Activated CD4-positive, alpha-beta T cell treated with anti-CD3 and anti-CD28 coated beads, Interleukin-2, amount 10 ng/mL, durations not matched to agents 24 days and 14 days (primary cell): ENCODE results near the gene ACP1. TPM values are rescaled to one million over a fixed set of nuclear protein-coding genes. Genes with fewer than 3 reads are reported as not detected.
A peak's percentile ranks its signal among the peaks of the same experiment; 100 is the strongest.

Experiments used
- DNase-seq: peaks from one replicate; pipeline ENCODE4 v3.0.0; 2022
- H3K27ac Mint-ChIP-seq: one replicate; pipeline ENCODE4 v1.8.0; 2022; ENCODE audit warnings: mild to moderate bottlenecking, mixed read lengths
- H3K27me3 Mint-ChIP-seq: one replicate; pipeline ENCODE4 v1.8.0; 2022; ENCODE audit warnings: mixed read lengths
- H3K36me3 Mint-ChIP-seq: one replicate; pipeline ENCODE4 v1.8.0; 2022; ENCODE audit warnings: low read depth, mild to moderate bottlenecking, mixed read lengths
- H3K4me1 Mint-ChIP-seq: one replicate; pipeline ENCODE4 v1.8.0; 2021; ENCODE audit warnings: mixed read lengths
- H3K4me3 Mint-ChIP-seq: one replicate; pipeline ENCODE4 v1.8.0; 2022; ENCODE audit warnings: mild to moderate bottlenecking, moderate library complexity, mixed read lengths
- H3K9me3 Mint-ChIP-seq: one replicate; pipeline ENCODE4 v1.8.0; 2021; ENCODE audit warnings: mixed read lengths
- intact Hi-C: fragments of 100-400 bp; cut with micrococcal nuclease; formaldehyde crosslinking; loops from one replicate; pipeline ENCODE4 v1.15.1; 2023
- total RNA-seq: library from RNA; stranded (reverse); gene quantifications from 2 replicates; pipeline ENCODE4 v1.2.3, GENCODE V29; 2022

ACP1 gene
- total RNA-seq, 1 donor from 2014 or later, result 124 TPM

DNA sequence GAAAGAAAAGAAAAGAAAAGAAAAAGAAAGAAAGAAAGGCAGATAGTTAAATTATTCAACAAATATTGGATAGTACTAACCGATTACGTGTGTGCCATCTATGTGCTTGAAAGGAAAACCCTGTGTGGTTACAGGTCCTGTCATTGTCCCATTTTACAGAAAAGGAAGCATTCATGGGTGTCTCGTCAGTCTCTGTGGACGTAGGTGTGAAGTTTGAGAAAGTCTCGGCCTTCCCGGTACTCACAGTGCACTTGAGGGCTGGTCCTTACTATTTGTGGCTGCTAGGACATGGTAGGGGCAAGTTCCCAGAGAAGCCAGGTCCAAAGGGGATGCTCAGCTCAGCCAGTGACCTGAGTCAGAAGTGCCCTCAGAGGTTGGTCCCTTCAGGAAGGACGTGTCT lies 20.2 kb upstream of the ACP1 start:
- no peaks in the 10 kb centered on the region for H3K27me3 Mint-ChIP-seq
- H3K4me1 Mint-ChIP-seq, result peaks cover 3% of the 10 kb centered on the region
- no peak overlapping the region for H3K27ac Mint-ChIP-seq
- peaks cover 7% of the 10 kb centered on the region for H3K36me3 Mint-ChIP-seq
- no peak for DNase-seq
- no peaks in the 10 kb centered on the region for H3K9me3 Mint-ChIP-seq
- no peak overlapping the region for H3K4me3 Mint-ChIP-seq
- intact Hi-C loops, result no loop called here

DNA sequence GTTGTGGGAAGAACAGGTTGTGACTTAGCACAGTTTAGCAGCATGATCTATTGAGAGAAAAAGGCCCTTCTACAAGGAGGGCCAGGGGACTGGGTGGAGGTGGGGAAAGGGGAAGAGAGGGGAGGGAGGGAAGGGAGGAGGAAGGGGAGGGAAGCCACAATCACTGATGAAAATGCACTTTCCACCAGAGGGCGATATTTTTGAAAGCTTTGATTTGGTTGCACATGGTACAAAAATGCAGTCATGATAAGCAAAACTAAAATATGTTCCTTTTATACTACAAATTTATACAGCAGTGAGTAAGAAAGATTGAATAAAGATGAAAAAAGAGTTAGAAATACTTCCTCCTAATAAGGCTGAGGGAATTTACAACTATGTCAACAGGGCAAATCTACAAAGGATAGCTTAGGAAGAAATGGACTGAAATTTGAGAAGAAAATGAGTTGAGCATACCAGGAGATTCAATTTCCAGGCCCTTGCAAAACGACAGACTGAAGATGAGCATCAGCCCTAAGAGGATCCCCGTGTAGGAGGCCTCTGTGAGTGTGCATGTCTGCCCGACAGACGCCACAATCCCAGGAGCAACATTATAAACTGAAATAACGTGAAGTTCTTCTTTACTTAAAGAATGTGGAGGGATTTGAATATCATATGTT lies 18.1 kb upstream of the ACP1 start:
- intact Hi-C loops, result loop anchor here (1.0 to 2.0 kb wide), 3 partner anchors 18 to 391 kb away; partner anchors contain the start of genes ACP1 and SH3YL1
- DNase-seq, result peak; percentile 80
- no peak overlapping the region for H3K4me3 Mint-ChIP-seq
- H3K27me3 Mint-ChIP-seq, result no peaks in the 10 kb centered on the region
- peaks cover 3% of the 10 kb centered on the region for H3K4me1 Mint-ChIP-seq
- no peak overlapping the region for H3K27ac Mint-ChIP-seq
- no peaks in the 10 kb centered on the region for H3K9me3 Mint-ChIP-seq
- peaks cover 5% of the 10 kb centered on the region for H3K36me3 Mint-ChIP-seq

DNA sequence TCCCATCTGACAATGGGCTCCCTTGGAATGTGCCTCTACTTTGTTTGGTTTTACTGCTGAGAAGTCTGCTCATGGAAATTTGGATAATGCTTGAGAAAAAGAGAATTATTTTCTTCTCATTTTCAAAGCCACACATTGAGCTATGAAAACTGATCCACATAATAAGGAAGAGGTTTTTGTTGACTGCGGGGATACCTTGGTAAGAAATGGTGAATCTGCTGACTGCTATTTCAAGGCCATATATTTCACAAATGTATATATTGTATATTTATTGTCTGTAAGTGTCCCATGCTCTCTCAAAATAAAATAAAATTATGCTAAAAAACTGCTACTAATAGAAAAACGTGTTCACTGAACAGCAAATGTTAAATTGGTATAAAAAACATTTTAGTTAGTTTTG lies 16.0 kb upstream of the ACP1 start:
- DNase-seq, result no peak
- Mint-ChIP-seq H3K4me1 (peaks cover 3% of the 10 kb centered on the region), H3K4me3 (no peak overlapping the region), H3K9me3 (no peaks in the 10 kb centered on the region), H3K27me3 (no peaks in the 10 kb centered on the region), H3K27ac (no peak overlapping the region), H3K36me3 (peaks cover 2% of the 10 kb centered on the region)
- intact Hi-C loops, result no loop called here

- H3K36me3 Mint-ChIP-seq, result peaks cover 2% of the 10 kb centered on the region
- no peak for DNase-seq
These were observed 15.2 kb upstream of the ACP1 start for GRCh38 chr2:249538-250042.

GRCh38 chr2:252001-252602 lies 12.6 kb upstream of the ACP1 start:
- Mint-ChIP-seq H3K27me3 (no peaks in the 10 kb centered on the region), H3K27ac (no peak overlapping the region), H3K9me3 (no peaks in the 10 kb centered on the region), H3K36me3 (no peaks in the 10 kb centered on the region), H3K4me1 (no peaks in the 10 kb centered on the region), H3K4me3 (no peak overlapping the region)
- intact Hi-C loops, result no loop called here
- no peak for DNase-seq

More at GRCh38 chr2:249538-250042, 15.2 kb upstream of the ACP1 start:
- Mint-ChIP-seq H3K27me3 (no peaks in the 10 kb centered on the region), H3K4me3 (no peak overlapping the region), H3K9me3 (no peaks in the 10 kb centered on the region), H3K27ac (no peak overlapping the region), H3K4me1 (peaks cover 3% of the 10 kb centered on the region)
- intact Hi-C loops, result no loop called here

GRCh38 chr2:253202-253638 lies 11.5 kb upstream of the ACP1 start:
- no peak overlapping the region for H3K4me3 Mint-ChIP-seq
- peaks cover 2% of the 10 kb centered on the region for H3K36me3 Mint-ChIP-seq
- H3K27me3 Mint-ChIP-seq, result no peaks in the 10 kb centered on the region
- no peak for DNase-seq
- no peak overlapping the region for H3K27ac Mint-ChIP-seq
- H3K4me1 Mint-ChIP-seq, result no peaks in the 10 kb centered on the region
- intact Hi-C loops, result no loop called here
- H3K9me3 Mint-ChIP-seq, result no peaks in the 10 kb centered on the region

DNA sequence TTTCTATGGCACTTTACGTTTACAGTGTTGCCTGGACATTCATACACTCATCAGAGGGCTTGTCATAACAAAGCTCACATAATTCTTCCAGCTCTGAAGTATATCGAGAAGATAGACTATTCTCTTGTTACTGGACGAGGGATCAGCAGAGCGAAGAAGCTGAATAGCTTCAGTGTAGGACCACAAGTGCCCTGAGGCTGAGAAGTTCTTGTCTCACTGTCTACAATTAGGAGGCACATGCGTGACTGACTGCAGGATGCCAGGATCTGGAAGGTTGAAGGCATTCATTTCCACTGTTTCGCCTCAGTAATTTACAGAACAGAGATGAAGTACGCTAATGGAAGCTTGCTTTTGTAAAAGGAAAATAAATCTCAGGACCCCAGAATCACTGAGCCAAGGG lies 10.5 kb upstream of the ACP1 start:
- no peak overlapping the region for H3K27ac Mint-ChIP-seq
- no peaks in the 10 kb centered on the region for H3K4me1 Mint-ChIP-seq
- no peaks in the 10 kb centered on the region for H3K27me3 Mint-ChIP-seq
- intact Hi-C loops, result no loop called here
- H3K9me3 Mint-ChIP-seq, result peaks cover 7% of the 10 kb centered on the region
- no peak for DNase-seq
- H3K4me3 Mint-ChIP-seq, result no peak overlapping the region
- peaks cover 5% of the 10 kb centered on the region for H3K36me3 Mint-ChIP-seq

DNA sequence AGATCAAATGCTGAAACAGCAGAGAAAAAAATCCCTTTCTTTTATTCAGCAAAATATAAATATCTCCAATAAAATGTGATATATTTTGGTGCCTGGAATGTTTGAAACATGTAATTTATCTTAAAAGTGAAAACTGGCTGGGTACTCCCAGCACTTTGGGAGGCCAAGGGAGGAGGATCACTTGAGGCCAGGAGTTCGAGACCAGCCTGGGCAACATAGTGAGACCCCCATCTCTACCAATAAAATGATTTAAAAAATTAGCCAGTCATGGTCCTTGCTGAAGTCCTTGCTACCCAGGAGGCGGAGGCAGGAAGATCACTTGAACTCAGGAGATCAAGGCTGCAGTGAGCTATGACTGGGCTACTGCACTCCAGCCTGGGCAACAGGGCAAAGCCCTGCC lies 9.6 kb upstream of the ACP1 start:
- Mint-ChIP-seq H3K4me3 (no peak overlapping the region), H3K4me1 (no peaks in the 10 kb centered on the region), H3K27ac (no peak overlapping the region), H3K36me3 (peaks cover 9% of the 10 kb centered on the region), H3K9me3 (peaks cover 7% of the 10 kb centered on the region), H3K27me3 (no peaks in the 10 kb centered on the region)
- DNase-seq, result no peak
- intact Hi-C loops, result no loop called here

- H3K9me3 Mint-ChIP-seq, result peaks cover 7% of the 10 kb centered on the region
- DNase-seq, result no peak
- H3K27ac Mint-ChIP-seq, result no peak overlapping the region
- H3K4me3 Mint-ChIP-seq, result no peak overlapping the region
- no peaks in the 10 kb centered on the region for H3K27me3 Mint-ChIP-seq
- peaks cover 14% of the 10 kb centered on the region for H3K36me3 Mint-ChIP-seq
- intact Hi-C loops, result no loop called here
- no peaks in the 10 kb centered on the region for H3K4me1 Mint-ChIP-seq
These were observed 8.7 kb upstream of the ACP1 start for GRCh38 chr2:256094-256493.

DNA sequence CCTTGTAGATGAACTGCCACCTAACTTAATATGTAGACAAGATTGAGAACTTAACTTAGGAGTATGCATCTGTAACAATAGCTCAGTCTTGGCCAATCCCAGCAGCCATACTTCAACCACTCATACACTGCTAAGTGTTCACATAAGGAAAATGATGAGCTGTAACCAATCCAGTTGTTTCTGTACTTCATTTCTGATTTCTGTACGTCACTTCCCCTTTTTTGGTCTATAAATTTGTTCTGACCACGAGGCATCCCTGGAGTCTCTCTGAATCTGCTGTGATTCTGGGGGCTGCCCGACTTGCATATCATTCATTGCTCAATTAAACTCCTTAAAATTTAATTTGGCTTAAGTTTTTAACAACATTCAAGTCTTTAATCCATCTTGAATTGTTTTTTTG lies 7.3 kb upstream of the ACP1 start:
- Mint-ChIP-seq H3K4me3 (no peak overlapping the region), H3K36me3 (peaks cover 17% of the 10 kb centered on the region), H3K4me1 (peaks cover 3% of the 10 kb centered on the region), H3K27ac (no peak overlapping the region), H3K27me3 (no peaks in the 10 kb centered on the region), H3K9me3 (peaks cover 7% of the 10 kb centered on the region)
- DNase-seq, result no peak
- intact Hi-C loops, result no loop called here

DNA sequence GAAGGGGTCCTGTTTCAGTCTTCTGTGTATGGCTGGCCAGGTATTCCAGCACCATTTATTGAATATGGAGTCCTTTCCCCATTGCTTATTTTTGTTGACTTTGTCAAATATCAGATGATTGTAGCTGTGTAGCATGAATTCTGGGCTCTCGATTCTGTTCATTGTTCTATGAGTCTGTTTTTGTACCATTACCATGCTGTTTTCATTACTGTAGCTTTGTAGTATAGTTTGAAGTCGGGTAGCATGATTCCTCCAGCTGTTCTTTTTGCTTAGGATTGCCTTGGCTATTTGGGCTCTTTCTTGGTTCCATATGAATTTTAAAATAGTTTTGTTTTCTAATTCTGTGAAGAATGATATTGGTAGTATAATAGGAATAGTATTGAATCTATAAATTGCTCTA lies 6.9 kb upstream of the ACP1 start:
- no peak for DNase-seq
- Mint-ChIP-seq H3K9me3 (peaks cover 7% of the 10 kb centered on the region), H3K4me1 (peaks cover 4% of the 10 kb centered on the region), H3K36me3 (peaks cover 18% of the 10 kb centered on the region), H3K27me3 (no peaks in the 10 kb centered on the region), H3K4me3 (no peak overlapping the region), H3K27ac (no peak overlapping the region)
- intact Hi-C loops, result no loop called here

DNA sequence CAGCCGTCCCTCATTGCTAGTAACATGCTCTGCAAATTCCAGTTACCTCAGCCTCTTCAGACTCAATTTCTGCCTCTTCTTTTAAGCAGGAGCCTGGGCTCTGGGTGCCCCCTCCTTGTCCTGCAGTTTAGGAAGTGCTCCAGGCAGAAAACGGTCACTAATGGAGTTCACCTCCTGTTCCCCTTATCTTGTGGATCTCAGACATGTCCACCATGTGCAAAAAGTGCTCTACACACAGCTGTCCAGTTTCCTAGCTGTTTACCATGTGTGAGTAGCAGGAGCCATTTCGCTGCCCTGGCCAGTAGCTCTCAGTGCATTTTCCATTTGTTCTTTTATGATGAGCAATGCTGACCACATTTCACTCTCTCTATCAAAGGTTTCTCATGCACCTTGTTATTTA lies 5.8 kb upstream of the ACP1 start:
- H3K9me3 Mint-ChIP-seq, result peaks cover 7% of the 10 kb centered on the region
- intact Hi-C loops, result no loop called here
- no peaks in the 10 kb centered on the region for H3K27me3 Mint-ChIP-seq
- DNase-seq, result peak; percentile 44
- H3K27ac Mint-ChIP-seq, result no peak overlapping the region
- peaks cover 7% of the 10 kb centered on the region for H3K4me1 Mint-ChIP-seq
- H3K36me3 Mint-ChIP-seq, result peaks cover 20% of the 10 kb centered on the region
- no peak overlapping the region for H3K4me3 Mint-ChIP-seq

GRCh38 chr2:259789-260331 lies 4.9 kb upstream of the ACP1 start:
- H3K9me3 Mint-ChIP-seq, result peaks cover 7% of the 10 kb centered on the region
- H3K36me3 Mint-ChIP-seq, result peaks cover 23% of the 10 kb centered on the region
- peaks cover 9% of the 10 kb centered on the region for H3K4me1 Mint-ChIP-seq
- intact Hi-C loops, result no loop called here
- DNase-seq, result no peak
- H3K4me3 Mint-ChIP-seq, result no peak overlapping the region
- H3K27ac Mint-ChIP-seq, result no peak overlapping the region
- no peaks in the 10 kb centered on the region for H3K27me3 Mint-ChIP-seq

DNA sequence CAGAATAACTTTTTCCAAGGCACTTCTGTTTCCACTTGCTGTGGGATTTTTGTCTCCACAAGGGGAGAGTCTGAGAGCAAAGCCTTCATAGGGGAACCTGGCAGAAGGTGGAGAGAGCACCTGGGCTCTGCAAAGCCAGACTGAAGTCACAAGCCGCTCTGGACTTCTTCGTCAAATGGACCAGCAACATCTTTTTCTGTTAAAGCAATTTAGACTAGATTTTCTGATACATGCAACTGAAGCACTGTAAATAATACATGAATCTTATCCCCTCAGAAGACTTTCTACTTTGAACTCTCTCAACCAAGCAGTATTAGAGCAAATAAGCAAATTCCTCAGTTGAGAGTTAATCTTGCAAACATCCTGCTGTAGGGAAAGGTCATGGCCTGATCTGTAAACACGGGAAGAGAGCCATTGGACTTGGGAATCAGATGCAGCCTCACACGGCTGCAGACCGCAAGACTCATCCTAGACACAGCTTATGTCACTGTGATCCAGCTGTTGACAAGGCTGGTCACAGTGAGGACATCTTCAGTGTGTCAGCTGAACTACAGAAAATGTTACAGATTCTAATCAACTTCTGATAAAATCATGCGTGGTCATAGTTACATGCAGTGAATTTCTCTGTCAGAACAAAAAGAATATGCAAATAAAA lies 4.1 kb upstream of the ACP1 start:
- peak; percentile 49 for DNase-seq
- peaks cover 7% of the 10 kb centered on the region for H3K9me3 Mint-ChIP-seq
- H3K27me3 Mint-ChIP-seq, result no peaks in the 10 kb centered on the region
- peaks cover 11% of the 10 kb centered on the region for H3K4me1 Mint-ChIP-seq
- H3K27ac Mint-ChIP-seq, result no peak overlapping the region
- no peak overlapping the region for H3K4me3 Mint-ChIP-seq
- intact Hi-C loops, result no loop called here
- peaks cover 23% of the 10 kb centered on the region for H3K36me3 Mint-ChIP-seq
